Kidney (tissue), 14 donors: Measurements from ENCODE around the gene POLRMT. TPM values are rescaled to one million over a fixed set of nuclear protein-coding genes. Genes with fewer than 3 reads are reported as not detected.

ENCODE experiments used
- DNase-seq, 5 donors: peaks; one replicate each; pipeline ENCODE4 v3.0.0-alpha.2; 2013 to 2020
- FAIRE-seq: peaks from 2 replicates; lab custom pipeline; 2012; peaks lifted over from hg19 to GRCh38; lab: Jason Lieb, UNC
- H3K27ac ChIP-seq, 2 donors: one replicate each; pipeline ENCODE4 v1.7.0; 2013; ENCODE audit warnings: low read depth in 2 of 2, low read length in 2 of 2, inconsistent platforms in 1 of 2
- H3K27me3 ChIP-seq: one replicate; pipeline ENCODE4 v1.7.1; 2013; ENCODE audit warnings: low read length, inconsistent platforms; ENCODE audit not compliant: control insufficient read depth, insufficient read depth
- H3K36me3 ChIP-seq, 3 donors: one replicate each; pipeline versions ENCODE4 v1.7.0 to v1.7.1; 2013; ENCODE audit warnings: low read length in 3 of 3, control low read depth in 1 of 3, inconsistent platforms in 1 of 3; ENCODE audit not compliant: insufficient read depth in 3 of 3, control insufficient read depth in 2 of 3
- H3K4me1 ChIP-seq, 3 donors: one replicate each; pipeline versions ENCODE4 v1.7.0 to v1.7.1; 2013; ENCODE audit warnings: low read length in 3 of 3, inconsistent platforms in 1 of 3, low read depth in 1 of 3; ENCODE audit not compliant: control insufficient read depth in 2 of 3, insufficient read depth in 2 of 3
- H3K4me3 ChIP-seq, 3 donors: one replicate each; pipeline versions ENCODE4 v1.7.0 to v1.8.1; 2013; ENCODE audit warnings: low read length in 3 of 3, control low read depth in 1 of 3, inconsistent platforms in 1 of 3
- H3K9ac ChIP-seq, 3 donors: one replicate each; pipeline versions ENCODE4 v1.7.0 to v1.7.1; 2013; ENCODE audit warnings: low read length in 3 of 3, control low read depth in 1 of 3, inconsistent platforms in 1 of 3
- H3K9me3 ChIP-seq, 3 donors: one replicate each; pipeline versions ENCODE4 v1.7.0 to v1.7.1; 2013; ENCODE audit warnings: low read length in 3 of 3, control low read depth in 1 of 3, inconsistent platforms in 1 of 3; ENCODE audit not compliant: control insufficient read depth in 2 of 3, insufficient read depth in 1 of 3
- CTCF ChIP-seq: IDR thresholded peaks from 3 replicates; pipeline ENCODE4 v1.5.1; 2012; ENCODE audit warnings: mild to moderate bottlenecking, moderate library complexity, borderline replicate concordance; ENCODE audit not compliant: insufficient read depth; ENCODE audit errors: extremely low read depth
- intact Hi-C: fragments of 100-400 bp; cut with DNase I; formaldehyde crosslinking; loops from one replicate; pipeline ENCODE4 v1.11.1; 2022
- polyA plus RNA-seq: library from polyadenylated mRNA; stranded (reverse); fragments of 350-450 nt; fragmentation: Illumina TruSeq; extraction: RNeasy Lipid Tissue Mini Kit (QIAGEN cat#74804); gene quantifications from one replicate; pipeline ENCODE4 v1.2.3, GENCODE V29; 2014; ENCODE audit warnings: low read depth, low replicate concordance; ENCODE audit not compliant: insufficient read depth
- total RNA-seq: library from RNA; stranded (reverse); fragmentation: NEBNext Ultra II Directional; extraction: Animal tissue kit (Norgen Biotek cat#: 25700); gene quantifications from one replicate; pipeline ENCODE4 v1.2.1, GENCODE V29; 2021
- donor health status: control.
- donor health status: control.
- donor health status: control.
- donor health status: control.
- donor health status: control.
- donor health status: DM: yes; HTN: yes; CAD: no.
- donor health status: Normal renal cell carcinoma (clear cell type).

Gene POLRMT
- total and polyA plus RNA-seq, 2 donors from 2014 or later, result 49.8 to 117 TPM

GRCh38 chr19:644363-644762, 11.0 kb upstream of the POLRMT start:
- no peaks in the 10 kb centered on the region for H3K36me3 ChIP-seq
- no peak for TF ChIP-seq CTCF
- no peak overlapping the region for H3K9ac ChIP-seq
- DNase-seq (no peak), FAIRE-seq (no peak)
- no peak overlapping the region for H3K4me3 ChIP-seq
- peaks cover 0 to under 1% (median 0%) of the 10 kb centered on the region in 3 donors for H3K4me1 ChIP-seq
- H3K9me3 ChIP-seq, result no peaks in the 10 kb centered on the region
- no peaks in the 10 kb centered on the region for H3K27me3 ChIP-seq
- no peak overlapping the region for H3K27ac ChIP-seq
- intact Hi-C loops, result no loop called here

- H3K36me3 ChIP-seq, result no peaks in the 10 kb centered on the region
- no peak overlapping the region for H3K27ac ChIP-seq
- no peak for TF ChIP-seq CTCF
- no peak overlapping the region for H3K4me3 ChIP-seq
- H3K4me1 ChIP-seq, result peaks cover 0 to 6% (median 4%) of the 10 kb centered on the region in 3 donors
- intact Hi-C loops, result no loop called here
- no peaks in the 10 kb centered on the region for H3K27me3 ChIP-seq
- no peak overlapping the region for H3K9ac ChIP-seq
- no peak for FAIRE-seq
- no peak for DNase-seq
- no peaks in the 10 kb centered on the region for H3K9me3 ChIP-seq
Observed at GRCh38 chr19:643736-644135, 10.4 kb upstream of the POLRMT start.

GRCh38 chr19:642767-643727, 9.7 kb upstream of the POLRMT start:
- Histone ChIP-seq H3K4me1 (peaks cover 0 to 8% (median 4%) of the 10 kb centered on the region in 3 donors), H3K9ac (no peak overlapping the region), H3K36me3 (no peaks in the 10 kb centered on the region), H3K27ac (no peak overlapping the region), H3K9me3 (no peaks in the 10 kb centered on the region), H3K4me3 (no peak overlapping the region), H3K27me3 (no peaks in the 10 kb centered on the region)
- intact Hi-C loops, result no loop called here
- no peak for TF ChIP-seq CTCF
- peak in 2 of 5 donors; percentile 38 to 67 for DNase-seq
- no peak for FAIRE-seq
